CD8-positive, alpha-beta memory T cell (primary cell): Measurements from ENCODE around the gene KL. TPM values are rescaled to one million over a fixed set of nuclear protein-coding genes. Genes with fewer than 3 reads are reported as not detected.

Source experiments
- CTCF ChIA-PET: fragments of 350-600 bp; sonication (Branson Sonifier 250); formaldehyde crosslinking; loops from one replicate; lab custom pipeline; 2021; ENCODE audit warnings: antibody characterized with exemption; lab: Charles Lee
- POLR2A ChIA-PET: fragments of 350-600 bp; sonication (Branson Sonifier 250); formaldehyde crosslinking; loops from one replicate; lab custom pipeline; 2021; ENCODE audit warnings: antibody characterized with exemption; lab: Charles Lee
- DNase-seq, 5 donors: peaks; one replicate each; pipeline versions ENCODE4 v3.0.0 to v3.0.0-alpha.2; 2020 to 2022; ENCODE audit warnings: mixed read lengths in 1 of 5
- H3K27ac ChIP-seq: one replicate; pipeline ENCODE4 v1.7.0; 2013; ENCODE audit warnings: low read depth, mild to moderate bottlenecking, low read length, moderate library complexity
- H3K27me3 ChIP-seq: 2 replicates; pipeline ENCODE4 v1.7.0; 2013; ENCODE audit warnings: low read length, mild to moderate bottlenecking; ENCODE audit not compliant: insufficient read depth, poor library complexity, severe bottlenecking
- H3K36me3 ChIP-seq: 2 replicates; pipeline ENCODE4 v1.7.0; 2013; ENCODE audit warnings: mild to moderate bottlenecking, low read length, moderate library complexity; ENCODE audit not compliant: insufficient read depth
- H3K4me1 ChIP-seq: 2 replicates; pipeline ENCODE4 v1.7.0; 2013; ENCODE audit warnings: mild to moderate bottlenecking, low read length, moderate library complexity; ENCODE audit not compliant: insufficient read depth
- H3K4me3 ChIP-seq: 2 replicates; pipeline ENCODE4 v1.7.0; 2013; ENCODE audit warnings: mild to moderate bottlenecking, low read length
- H3K9me3 ChIP-seq: 2 replicates; pipeline ENCODE4 v1.7.0; 2013; ENCODE audit warnings: mild to moderate bottlenecking, low read length
- H3K27ac Mint-ChIP-seq, 8 donors: one replicate each; pipeline ENCODE4 v1.8.0; 2020 to 2021; ENCODE audit warnings: mixed read lengths in 8 of 8, mild to moderate bottlenecking in 6 of 8, inconsistent platforms in 3 of 8, moderate library complexity in 3 of 8
- H3K27me3 Mint-ChIP-seq, 2 donors: one replicate each; pipeline ENCODE4 v1.8.0; 2020 to 2021; ENCODE audit warnings: mixed read lengths in 2 of 2, mild to moderate bottlenecking in 1 of 2, moderate library complexity in 1 of 2
- H3K36me3 Mint-ChIP-seq, 3 donors: one replicate each; pipeline ENCODE4 v1.8.0; 2020 to 2021; ENCODE audit warnings: mixed read lengths in 3 of 3, inconsistent platforms in 1 of 3, mild to moderate bottlenecking in 1 of 3
- H3K4me1 Mint-ChIP-seq, 3 donors: one replicate each; pipeline ENCODE4 v1.8.0; 2020 to 2021; ENCODE audit warnings: mixed read lengths in 3 of 3, inconsistent platforms in 1 of 3, mild to moderate bottlenecking in 1 of 3
- H3K4me3 Mint-ChIP-seq, 7 donors: one replicate each; pipeline ENCODE4 v1.8.0; 2020 to 2021; ENCODE audit warnings: mixed read lengths in 7 of 7, mild to moderate bottlenecking in 6 of 7, moderate library complexity in 4 of 7, inconsistent platforms in 2 of 7
- H3K9me3 Mint-ChIP-seq, 5 donors: one replicate each; pipeline ENCODE4 v1.8.0; 2020 to 2022; ENCODE audit warnings: mixed read lengths in 5 of 5, mild to moderate bottlenecking in 3 of 5, moderate library complexity in 2 of 5, inconsistent platforms in 1 of 5
- polyA plus RNA-seq: library from polyadenylated mRNA; unstranded; fragments of 300-500 nt; fragmentation: Illumina TruSeq; gene quantifications from one replicate; pipeline ENCODE4 v1.2.3, GENCODE V29; 2021
- total RNA-seq, 2 experiments: library from RNA; stranded (reverse); gene quantifications; one replicate each; pipeline ENCODE4 v1.2.3, GENCODE V29; 2021

Gene KL
- total and polyA plus RNA-seq, 3 experiments from 2014 or later = 0.20 to 0.35 TPM; not detected in 1

GRCh38 chr13:33099860-33100259 is 83.6 kb downstream of the KL start:
- Mint-ChIP-seq H3K27ac (no peak overlapping the region), H3K4me1 (no peaks in the 10 kb centered on the region), H3K27me3 (peaks cover 2 to 13% of the 10 kb centered on the region in 2 donors), H3K4me3 (no peak overlapping the region), H3K36me3 (no peaks in the 10 kb centered on the region), H3K9me3 (peaks cover 0 to 7% (median 3%) of the 10 kb centered on the region in 5 donors)
- no peaks in the 10 kb centered on the region for H3K9me3 ChIP-seq
- no peaks in the 10 kb centered on the region for H3K27me3 ChIP-seq
- no peaks in the 10 kb centered on the region for H3K36me3 ChIP-seq
- no peaks in the 10 kb centered on the region for H3K4me1 ChIP-seq
- no peak overlapping the region for H3K4me3 ChIP-seq
- CTCF ChIA-PET = no interaction called here
- DNase-seq = no peak
- no peak overlapping the region for H3K27ac ChIP-seq
- POLR2A ChIA-PET = no interaction called here

GRCh38 chr13:33100886-33101285 is 84.7 kb downstream of the KL start:
- H3K27ac Mint-ChIP-seq = no peak overlapping the region
- no peaks in the 10 kb centered on the region for H3K36me3 Mint-ChIP-seq
- Histone ChIP-seq H3K4me1 (no peaks in the 10 kb centered on the region), H3K27me3 (no peaks in the 10 kb centered on the region), H3K36me3 (no peaks in the 10 kb centered on the region), H3K9me3 (no peaks in the 10 kb centered on the region), H3K4me3 (no peak overlapping the region), H3K27ac (no peak overlapping the region)
- CTCF ChIA-PET = no interaction called here
- POLR2A ChIA-PET = no interaction called here
- no peak overlapping the region for H3K4me3 Mint-ChIP-seq
- H3K4me1 Mint-ChIP-seq = no peaks in the 10 kb centered on the region
- peaks cover 2 to 14% of the 10 kb centered on the region in 2 donors for H3K27me3 Mint-ChIP-seq
- H3K9me3 Mint-ChIP-seq = peaks cover 0 to 7% (median 3%) of the 10 kb centered on the region in 5 donors
- DNase-seq = no peak

- peaks cover 0 to 7% (median 3%) of the 10 kb centered on the region in 5 donors for H3K9me3 Mint-ChIP-seq
- no peaks in the 10 kb centered on the region for H3K9me3 ChIP-seq
- H3K27me3 ChIP-seq = no peaks in the 10 kb centered on the region
- POLR2A ChIA-PET = no interaction called here
- no peak overlapping the region for H3K27ac ChIP-seq
- CTCF ChIA-PET = no interaction called here
- no peaks in the 10 kb centered on the region for H3K4me1 Mint-ChIP-seq
- peaks cover 4 to 14% of the 10 kb centered on the region in 2 donors for H3K27me3 Mint-ChIP-seq
- no peaks in the 10 kb centered on the region for H3K4me1 ChIP-seq
- DNase-seq = no peak
- no peak overlapping the region for H3K4me3 ChIP-seq
- H3K4me3 Mint-ChIP-seq = no peak overlapping the region
- no peaks in the 10 kb centered on the region for H3K36me3 Mint-ChIP-seq
- no peak overlapping the region for H3K27ac Mint-ChIP-seq
- H3K36me3 ChIP-seq = no peaks in the 10 kb centered on the region
These were observed 85.6 kb downstream of the KL start for GRCh38 chr13:33101835-33102234.

GRCh38 chr13:33103457-33103856 is 87.2 kb downstream of the KL start:
- no peaks in the 10 kb centered on the region for H3K4me1 Mint-ChIP-seq
- Histone ChIP-seq H3K9me3 (no peaks in the 10 kb centered on the region), H3K36me3 (no peaks in the 10 kb centered on the region), H3K4me3 (no peak overlapping the region), H3K27me3 (no peaks in the 10 kb centered on the region), H3K27ac (no peak overlapping the region), H3K4me1 (no peaks in the 10 kb centered on the region)
- no peak overlapping the region for H3K27ac Mint-ChIP-seq
- peaks cover 0 to 6% (median 0%) of the 10 kb centered on the region in 5 donors for H3K9me3 Mint-ChIP-seq
- no peak overlapping the region for H3K4me3 Mint-ChIP-seq
- ChIA-PET CTCF (no interaction called here), POLR2A (no interaction called here)
- no peak for DNase-seq
- H3K36me3 Mint-ChIP-seq = no peaks in the 10 kb centered on the region
- H3K27me3 Mint-ChIP-seq = peaks cover 8 to 20% of the 10 kb centered on the region in 2 donors

GRCh38 chr13:33105387-33106005 is 89.3 kb downstream of the KL start:
- no peaks in the 10 kb centered on the region for H3K36me3 Mint-ChIP-seq
- H3K27me3 Mint-ChIP-seq = peaks cover 8 to 20% of the 10 kb centered on the region in 2 donors
- Histone ChIP-seq H3K27ac (no peak overlapping the region), H3K9me3 (no peaks in the 10 kb centered on the region), H3K27me3 (no peaks in the 10 kb centered on the region), H3K36me3 (no peaks in the 10 kb centered on the region), H3K4me1 (no peaks in the 10 kb centered on the region), H3K4me3 (no peak overlapping the region)
- peaks cover 0 to 2% (median 0%) of the 10 kb centered on the region in 5 donors for H3K9me3 Mint-ChIP-seq
- H3K4me3 Mint-ChIP-seq = peak overlapping the region in 1 of 7 donors; percentile 23
- DNase-seq = no peak
- no peaks in the 10 kb centered on the region for H3K4me1 Mint-ChIP-seq
- CTCF ChIA-PET = no interaction called here
- H3K27ac Mint-ChIP-seq = no peak overlapping the region
- POLR2A ChIA-PET = no interaction called here

GRCh38 chr13:33106656-33107360 is 90.6 kb downstream of the KL start:
- CTCF ChIA-PET = no interaction called here
- Histone ChIP-seq H3K4me3 (no peak overlapping the region), H3K27ac (no peak overlapping the region)

GRCh38 chr13:33107361-33107760 is 91.1 kb downstream of the KL start:
- no peaks in the 10 kb centered on the region for H3K9me3 ChIP-seq
- no peak overlapping the region for H3K27ac ChIP-seq
- H3K4me3 Mint-ChIP-seq = no peak overlapping the region
- H3K9me3 Mint-ChIP-seq = no peaks in the 10 kb centered on the region
- no peak for DNase-seq
- H3K36me3 Mint-ChIP-seq = no peaks in the 10 kb centered on the region
- H3K4me1 ChIP-seq = no peaks in the 10 kb centered on the region
- ChIA-PET CTCF (no interaction called here), POLR2A (no interaction called here)
- H3K27me3 Mint-ChIP-seq = peaks cover 8 to 14% of the 10 kb centered on the region in 2 donors
- H3K4me3 ChIP-seq = no peak overlapping the region
- H3K4me1 Mint-ChIP-seq = no peaks in the 10 kb centered on the region
- no peaks in the 10 kb centered on the region for H3K36me3 ChIP-seq
- no peak overlapping the region for H3K27ac Mint-ChIP-seq
- H3K27me3 ChIP-seq = no peaks in the 10 kb centered on the region

More at GRCh38 chr13:33106656-33107360, 90.6 kb downstream of the KL start:
- Mint-ChIP-seq H3K27me3 (peaks cover 8 to 20% of the 10 kb centered on the region in 2 donors), H3K4me3 (no peak overlapping the region), H3K27ac (no peak overlapping the region), H3K9me3 (no peaks in the 10 kb centered on the region), H3K36me3 (no peaks in the 10 kb centered on the region), H3K4me1 (no peaks in the 10 kb centered on the region)
- POLR2A ChIA-PET = no interaction called here
- Histone ChIP-seq H3K36me3 (no peaks in the 10 kb centered on the region), H3K9me3 (no peaks in the 10 kb centered on the region), H3K4me1 (no peaks in the 10 kb centered on the region), H3K27me3 (no peaks in the 10 kb centered on the region)
- no peak for DNase-seq

GRCh38 chr13:33108620-33109019 is 92.4 kb downstream of the KL start:
- H3K36me3 Mint-ChIP-seq = no peaks in the 10 kb centered on the region
- no peak overlapping the region for H3K4me3 Mint-ChIP-seq
- DNase-seq = no peak
- no peak overlapping the region for H3K27ac ChIP-seq
- peaks cover 6 to 10% of the 10 kb centered on the region in 2 donors for H3K27me3 Mint-ChIP-seq
- POLR2A ChIA-PET = no interaction called here
- no peaks in the 10 kb centered on the region for H3K9me3 ChIP-seq
- CTCF ChIA-PET = no interaction called here
- H3K4me3 ChIP-seq = no peak overlapping the region
- no peaks in the 10 kb centered on the region for H3K4me1 Mint-ChIP-seq
- no peaks in the 10 kb centered on the region for H3K9me3 Mint-ChIP-seq
- H3K36me3 ChIP-seq = no peaks in the 10 kb centered on the region
- H3K4me1 ChIP-seq = no peaks in the 10 kb centered on the region
- H3K27ac Mint-ChIP-seq = no peak overlapping the region
- no peaks in the 10 kb centered on the region for H3K27me3 ChIP-seq
